Ovary (tissue), 3 donors: ENCODE measurements around the gene SKP1.

Experiments used
- EP300 ChIP-seq: sonication (generic); formaldehyde crosslinking; IDR thresholded peaks from one replicate; pipeline ENCODE4 v1.6.1; 2017; ENCODE audit warnings: antibody characterized with exemption
- POLR2A ChIP-seq: fragments of 450-650 bp; IDR thresholded peaks from one replicate; pipeline ENCODE4 v1.6.1; 2017; ENCODE audit warnings: antibody characterized with exemption, mild to moderate bottlenecking, moderate library complexity
- TF ChIP-seq, protein P1 (sequence below), 3 donors: fragments of 450-650 bp in 2 of 3; fragments of 200-600 bp in 1 of 3; IDR thresholded peaks; one replicate each; pipeline versions ENCODE4 v1.5.1 to v1.8.0; 2016 to 2022; ENCODE audit warnings: antibody characterized with exemption in 3 of 3, mild to moderate bottlenecking in 1 of 3
- donor health status: DM: no; HTN: no; CAD: no.

DNA sequence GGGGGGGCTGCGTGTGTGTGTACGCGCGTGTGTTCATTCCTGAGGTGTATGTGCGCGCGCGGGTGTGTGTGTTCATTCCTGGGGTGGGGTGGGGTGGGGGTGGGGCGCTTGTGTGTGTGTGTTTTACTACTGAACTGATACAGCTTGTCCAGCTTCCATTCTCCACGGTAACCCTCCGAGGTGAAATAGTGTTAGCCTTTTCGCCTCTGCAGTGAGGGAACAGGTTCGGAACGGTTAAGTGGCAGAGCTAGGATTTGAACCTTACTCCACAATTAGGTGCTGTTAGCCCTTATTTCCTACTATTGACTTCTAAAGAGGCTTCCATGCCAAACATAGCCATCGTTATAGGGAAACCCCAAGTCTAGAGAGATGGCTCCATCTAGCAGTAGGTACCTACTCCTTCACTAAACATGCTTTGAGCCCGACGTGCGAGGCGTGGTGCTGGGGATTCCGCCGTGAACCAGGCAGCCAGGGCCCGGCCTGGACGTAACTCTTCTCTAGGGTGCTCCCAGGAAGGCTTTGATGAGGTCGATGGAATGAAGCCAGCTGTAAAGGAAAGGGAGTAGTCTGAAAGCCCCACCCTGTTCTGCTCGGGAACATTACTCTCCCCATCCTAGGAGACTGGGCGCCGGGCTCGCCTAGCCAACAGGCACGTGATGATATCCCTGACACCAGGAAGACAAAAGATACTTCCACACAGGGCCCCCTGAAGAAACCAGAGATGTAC lies 782 bp upstream of the SKP1 start:
- TF ChIP-seq POLR2A (no peak), EP300 (no peak)
- TF ChIP-seq, protein P1, sequence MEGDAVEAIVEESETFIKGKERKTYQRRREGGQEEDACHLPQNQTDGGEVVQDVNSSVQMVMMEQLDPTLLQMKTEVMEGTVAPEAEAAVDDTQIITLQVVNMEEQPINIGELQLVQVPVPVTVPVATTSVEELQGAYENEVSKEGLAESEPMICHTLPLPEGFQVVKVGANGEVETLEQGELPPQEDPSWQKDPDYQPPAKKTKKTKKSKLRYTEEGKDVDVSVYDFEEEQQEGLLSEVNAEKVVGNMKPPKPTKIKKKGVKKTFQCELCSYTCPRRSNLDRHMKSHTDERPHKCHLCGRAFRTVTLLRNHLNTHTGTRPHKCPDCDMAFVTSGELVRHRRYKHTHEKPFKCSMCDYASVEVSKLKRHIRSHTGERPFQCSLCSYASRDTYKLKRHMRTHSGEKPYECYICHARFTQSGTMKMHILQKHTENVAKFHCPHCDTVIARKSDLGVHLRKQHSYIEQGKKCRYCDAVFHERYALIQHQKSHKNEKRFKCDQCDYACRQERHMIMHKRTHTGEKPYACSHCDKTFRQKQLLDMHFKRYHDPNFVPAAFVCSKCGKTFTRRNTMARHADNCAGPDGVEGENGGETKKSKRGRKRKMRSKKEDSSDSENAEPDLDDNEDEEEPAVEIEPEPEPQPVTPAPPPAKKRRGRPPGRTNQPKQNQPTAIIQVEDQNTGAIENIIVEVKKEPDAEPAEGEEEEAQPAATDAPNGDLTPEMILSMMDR (IDR thresholded peaks at IDR 0.05), result no peak
